HG02642 (cell line): ENCODE measurements around the gene GPRIN2.
"Not testable (repeated sequence)": the region's sequence is repeated elsewhere in the genome, so short reads cannot be mapped to it uniquely, and the experiment has no call there.

Source experiments
- ATAC-seq: cut with Tn5 transposase; IDR thresholded peaks from one replicate; pipeline ENCODE4 v1.9.1; 2021; ENCODE audit warnings: mild to moderate bottlenecking; ENCODE audit not compliant: unreplicated experiment, poor library complexity

The GPRIN2 gene

DNA sequence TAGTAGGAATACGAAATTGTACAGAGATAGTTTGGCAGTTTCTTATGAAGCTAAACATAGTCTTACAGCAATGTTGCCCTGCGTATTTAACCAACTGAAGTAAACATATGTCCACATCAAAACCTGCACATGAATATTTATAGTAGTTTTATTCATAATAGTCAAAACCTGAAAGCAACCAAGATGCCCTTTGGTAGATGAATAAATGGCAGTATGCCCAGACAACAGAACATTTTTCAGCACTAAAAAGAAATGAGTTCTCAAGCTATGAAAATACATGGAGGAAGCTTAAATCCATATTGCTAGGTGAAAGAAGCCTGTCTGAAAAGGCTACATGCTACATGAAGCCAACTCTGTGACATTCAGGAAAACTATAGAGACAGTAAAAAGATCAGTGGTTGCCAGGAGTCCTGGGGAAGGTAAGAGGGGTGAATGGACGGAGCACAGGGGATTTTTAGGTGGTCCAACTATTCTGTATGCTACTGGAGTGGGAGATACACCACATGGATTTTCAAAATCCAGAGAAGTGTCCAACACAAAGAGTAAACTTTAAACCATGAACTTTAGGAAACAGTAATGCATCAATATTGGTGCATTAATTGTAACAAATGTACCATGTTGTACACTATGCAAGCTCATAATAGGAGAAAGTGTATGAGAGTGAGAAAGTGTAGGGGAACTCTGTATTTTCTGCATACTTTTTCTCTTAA lies 17.6 kb downstream of the GPRIN2 start:
- ATAC-seq = no peak

GRCh38 chr10:46538155-46538554 lies 18.3 kb downstream of the GPRIN2 start:
- no peak for ATAC-seq

- no peak for ATAC-seq
Measured at GRCh38 chr10:46537309-46537708, 19.1 kb downstream of the GPRIN2 start.

DNA sequence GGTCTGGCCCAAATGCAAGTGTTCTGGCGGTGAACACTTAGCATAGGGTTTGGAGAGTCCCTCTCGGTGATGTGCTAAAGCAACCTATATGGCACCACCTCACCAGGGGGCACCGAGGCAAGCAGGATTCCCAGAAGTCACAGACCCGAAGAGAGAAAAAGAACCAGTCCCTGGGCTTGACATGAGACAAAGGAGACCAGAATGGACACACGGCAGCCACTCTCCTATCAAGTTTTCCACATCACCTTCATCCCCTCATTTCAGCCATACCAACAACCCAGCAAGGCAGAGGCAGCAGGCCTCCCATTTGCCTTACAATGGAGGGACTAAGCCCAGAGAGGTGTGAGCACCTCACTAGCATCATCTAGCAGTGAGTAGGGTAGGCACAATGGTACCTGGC lies 19.7 kb downstream of the GPRIN2 start:
- ATAC-seq = no peak

DNA sequence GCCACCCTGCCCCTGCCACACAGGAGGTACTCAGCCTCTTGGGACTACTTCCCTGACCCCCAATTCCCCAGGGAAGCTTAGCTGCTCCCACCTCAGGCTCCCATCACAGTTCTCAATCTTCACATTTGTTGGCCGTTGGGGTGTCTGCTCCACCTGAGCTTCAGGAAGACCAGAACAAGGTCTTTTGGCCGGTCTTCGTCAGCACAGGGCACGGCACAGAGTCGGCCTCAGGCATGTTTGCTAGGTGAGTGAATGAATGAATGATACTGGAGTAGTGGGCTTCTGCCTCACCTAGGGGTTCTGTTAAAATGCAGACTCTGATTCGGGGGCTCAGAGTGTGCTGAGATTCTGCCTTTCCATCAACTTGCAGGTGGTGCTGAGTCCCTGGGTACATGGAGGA lies 20.3 kb downstream of the GPRIN2 start:
- no peak for ATAC-seq

DNA sequence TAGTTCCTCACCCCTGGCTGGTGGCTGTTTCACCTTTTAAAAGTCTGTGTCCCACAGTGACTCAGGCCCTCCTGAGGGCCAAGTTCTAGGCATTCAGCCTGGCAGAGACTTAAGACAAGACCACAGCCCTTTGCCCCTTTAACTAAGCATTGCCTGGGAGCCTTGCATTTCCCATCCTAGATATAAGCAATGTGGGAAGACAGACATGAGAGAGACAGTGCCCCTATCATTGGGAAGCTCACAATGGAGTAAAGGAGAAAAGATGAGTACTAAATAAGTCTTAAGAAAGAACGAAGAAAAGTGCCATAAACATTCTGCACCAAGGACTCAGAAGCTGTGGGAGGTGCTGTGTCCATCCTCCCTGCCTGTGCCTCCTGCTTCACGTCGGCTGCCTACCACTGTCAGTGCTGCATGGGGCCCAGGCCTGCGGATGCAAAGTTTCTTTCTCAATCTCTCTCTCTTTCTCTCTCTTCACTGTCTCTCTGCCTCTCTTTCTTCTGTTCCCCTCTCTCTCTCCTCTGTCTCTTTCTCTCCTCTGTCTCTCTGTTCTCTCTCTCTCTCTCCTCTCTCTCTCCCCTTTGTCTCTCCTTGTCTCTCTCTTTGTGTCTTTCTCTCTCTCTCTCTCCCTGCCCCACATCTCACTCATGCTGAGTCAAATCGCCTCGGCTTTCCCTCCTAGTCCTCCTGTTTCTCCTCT lies 21.5 kb downstream of the GPRIN2 start:
- no peak for ATAC-seq

- not testable (repeated sequence) for ATAC-seq
Measured at GRCh38 chr10:46532256-46532655, 24.2 kb downstream of the GPRIN2 start.

DNA sequence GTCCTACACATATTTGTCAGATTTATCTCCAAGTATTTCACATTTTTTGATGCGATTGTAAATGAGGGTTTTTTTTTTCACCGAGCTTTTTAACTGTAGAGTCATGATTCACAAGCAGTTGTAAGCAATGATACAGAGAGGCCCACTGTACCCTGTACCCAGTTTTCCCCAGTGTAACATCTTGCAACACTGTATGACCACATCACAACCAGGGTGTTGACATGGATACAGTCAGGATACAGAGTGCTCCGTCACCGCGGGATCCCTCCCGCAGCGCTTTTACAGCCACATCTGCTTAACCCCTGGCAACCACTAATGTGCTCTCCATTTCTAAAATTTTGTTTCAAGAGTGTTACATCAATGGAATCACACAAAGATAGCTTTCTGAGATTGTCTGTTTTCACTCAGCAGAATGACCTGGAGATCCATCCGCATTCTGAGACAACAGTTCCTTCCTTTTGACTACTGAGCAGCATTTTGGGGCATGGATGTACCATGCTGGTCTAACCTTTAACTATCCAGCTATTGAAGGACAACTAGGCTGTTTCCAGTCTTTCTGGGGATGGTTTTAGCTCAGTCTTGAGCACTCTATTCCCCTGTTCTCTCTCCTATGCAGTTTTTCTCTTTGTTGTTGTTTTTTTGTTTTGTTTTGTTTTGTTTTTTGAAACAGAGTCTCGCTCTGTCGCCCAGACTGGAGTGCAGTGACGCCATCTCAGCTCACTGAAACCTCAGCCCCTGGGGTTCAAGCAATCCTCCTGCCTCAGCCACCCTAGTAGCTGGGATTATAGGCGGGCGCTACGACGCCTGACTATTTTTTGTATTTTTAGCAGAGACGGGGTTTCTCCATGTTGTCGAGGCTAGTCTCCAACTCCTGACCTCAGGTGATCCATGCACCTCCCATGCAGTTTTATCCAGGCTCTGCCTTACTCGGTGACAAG lies 25.9 kb downstream of the GPRIN2 start:
- ATAC-seq = no peak

DNA sequence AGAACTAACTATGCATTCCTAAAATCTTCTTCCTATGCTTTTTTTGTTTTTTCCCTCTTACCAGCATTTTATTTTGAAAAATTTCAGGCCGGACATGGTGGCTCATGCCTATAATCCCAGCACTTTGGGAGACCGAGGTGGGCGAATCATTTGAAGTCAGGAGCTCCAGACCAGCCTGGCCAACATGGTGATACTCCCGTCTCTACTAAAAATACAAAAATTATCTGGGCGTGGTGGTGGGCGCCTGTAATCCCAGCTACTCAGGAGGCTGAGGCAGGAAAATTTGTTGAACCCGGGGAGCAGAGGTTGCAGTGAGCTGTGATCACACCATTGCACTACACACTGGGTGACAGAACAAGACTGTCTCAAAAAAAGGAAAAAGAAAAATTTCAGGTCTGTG lies 26.7 kb downstream of the GPRIN2 start:
- ATAC-seq = not testable (repeated sequence)

DNA sequence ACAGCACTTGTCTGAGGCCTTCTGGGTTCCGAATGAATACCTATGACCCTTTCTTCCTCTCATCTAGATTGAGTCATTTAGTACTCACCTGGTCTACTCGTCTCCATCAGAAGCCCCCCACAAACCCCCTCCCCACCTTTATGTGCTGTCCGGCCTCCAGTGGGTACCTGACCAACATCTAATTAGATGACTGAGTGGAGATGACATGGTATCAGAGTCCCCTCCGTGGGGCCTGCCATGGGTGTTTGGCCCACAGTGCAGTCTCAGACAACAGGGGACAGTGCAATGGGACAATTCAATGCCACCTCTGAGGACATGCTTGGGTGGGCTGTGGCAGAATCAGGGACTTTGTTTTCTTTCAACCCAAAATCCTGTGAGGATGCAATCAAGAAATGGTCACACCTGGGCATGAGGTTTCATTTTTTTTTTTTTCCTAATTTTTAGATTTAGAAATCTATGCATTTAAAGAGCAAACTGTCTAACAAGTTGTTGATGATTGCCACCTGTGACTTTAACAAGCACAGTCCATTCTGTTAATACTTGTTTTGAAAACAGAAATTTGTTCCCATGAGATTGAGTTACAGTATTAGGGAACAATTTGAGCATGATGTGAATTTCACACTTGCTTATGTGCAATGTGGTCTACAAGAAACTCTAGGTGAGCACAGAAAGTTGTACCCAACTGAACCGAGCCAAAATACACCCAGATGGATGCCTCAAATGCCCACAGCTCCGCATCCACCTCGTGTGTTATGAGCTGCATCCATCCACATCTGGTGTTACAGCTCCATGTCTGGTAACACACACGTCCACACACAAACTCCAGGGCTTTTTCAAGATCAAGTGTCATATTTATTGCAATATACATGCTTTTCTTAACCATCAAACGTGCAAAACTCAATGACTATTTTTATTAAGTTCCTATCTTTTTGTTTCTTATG lies 27.5 kb downstream of the GPRIN2 start:
- ATAC-seq = no peak

DNA sequence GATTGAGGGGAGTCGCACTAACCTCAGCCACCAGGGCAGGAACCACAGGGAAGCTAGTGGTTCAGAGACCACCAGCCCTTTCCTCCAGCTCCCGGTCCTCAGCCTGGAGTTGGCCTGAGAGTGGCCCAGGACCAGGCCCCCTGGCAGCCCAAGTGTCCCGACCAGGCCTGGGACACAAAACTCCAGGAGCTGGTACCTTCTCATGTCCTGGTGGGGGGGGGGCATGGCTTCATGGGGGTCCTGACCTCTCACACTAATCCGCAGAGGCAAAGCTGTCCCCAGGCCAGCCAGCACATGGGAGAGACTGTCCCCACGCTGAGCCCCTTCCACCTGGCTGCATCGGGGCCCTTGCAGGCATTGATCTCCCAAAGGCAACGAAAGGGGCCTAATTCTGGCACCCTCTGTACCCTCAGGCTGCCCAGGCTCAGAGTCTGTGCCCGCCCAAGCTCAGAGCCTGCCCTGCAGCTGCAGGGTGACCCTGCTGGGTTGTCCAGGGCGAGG lies 28.2 kb downstream of the GPRIN2 start:
- ATAC-seq = no peak

DNA sequence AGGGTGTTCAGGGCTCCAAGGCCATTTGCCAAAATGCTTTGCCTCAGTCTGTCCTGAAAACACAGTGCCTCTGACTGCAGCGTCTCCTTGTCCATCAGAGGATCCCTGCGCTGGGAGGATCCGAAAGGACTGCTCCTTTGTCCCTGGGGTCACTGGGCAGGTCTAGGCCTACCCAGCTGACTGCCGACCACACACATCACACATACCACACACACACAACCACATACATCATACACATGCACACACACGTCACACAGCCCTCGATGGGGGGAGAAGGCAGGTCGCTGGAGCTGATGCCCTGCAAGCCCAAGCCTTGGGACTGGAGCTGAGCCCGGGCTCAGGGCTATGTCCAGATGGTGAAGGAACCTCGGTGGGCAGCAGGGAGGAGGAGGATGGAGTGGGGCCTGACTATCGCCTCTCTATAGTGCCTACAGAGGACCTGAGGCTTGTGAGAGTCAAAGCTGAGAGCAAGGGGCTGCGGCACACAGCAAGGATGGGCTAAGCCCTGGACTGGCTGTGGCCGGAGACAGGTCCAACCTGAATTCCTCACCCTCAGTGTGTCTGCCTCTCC lies 29.1 kb downstream of the GPRIN2 start:
- ATAC-seq = no peak

DNA sequence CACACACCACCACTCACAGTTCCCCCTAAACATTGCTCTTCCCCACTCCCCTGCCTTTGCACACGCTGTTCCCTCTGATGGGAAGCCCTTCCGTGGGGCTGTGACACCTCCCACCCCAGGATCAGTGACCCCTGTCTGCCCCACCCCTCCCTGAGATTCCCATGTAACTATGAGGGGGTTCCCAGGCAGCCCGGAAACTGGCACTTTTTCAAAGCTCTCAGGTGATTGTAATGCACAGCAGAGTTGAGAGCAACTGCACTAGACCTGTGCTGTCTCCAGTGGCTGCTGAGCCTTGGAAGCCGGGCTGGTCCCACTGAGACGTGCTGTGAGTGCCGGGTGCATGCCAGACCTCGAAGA lies 29.8 kb downstream of the GPRIN2 start:
- no peak for ATAC-seq

DNA sequence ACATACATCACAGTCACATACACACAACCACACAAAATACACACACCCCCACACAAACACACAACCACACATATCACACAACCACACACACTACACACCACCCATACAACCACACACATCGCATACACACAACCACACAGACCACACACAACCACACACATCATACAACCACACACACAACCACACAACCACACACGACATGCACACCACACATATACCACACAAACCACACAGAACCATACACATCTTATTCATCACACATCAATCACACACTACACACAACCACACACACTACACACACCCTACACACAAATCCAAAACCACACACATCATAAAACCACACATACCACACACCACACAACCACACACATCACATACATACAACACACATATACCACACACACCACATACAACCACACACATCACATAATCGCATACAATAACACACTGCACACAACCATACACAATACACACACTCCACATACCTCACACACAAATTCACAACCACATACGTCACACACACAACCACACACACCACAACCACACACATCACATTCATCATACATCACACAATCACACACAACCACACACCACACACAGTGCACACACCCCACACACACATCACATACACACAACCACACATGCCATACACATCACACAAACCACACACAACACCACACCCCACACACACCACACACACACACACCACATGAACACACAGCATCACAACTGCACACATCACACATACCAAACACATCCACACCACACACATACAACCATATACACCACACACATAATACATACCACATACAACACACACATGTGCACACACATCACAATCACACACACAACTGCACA lies 30.4 kb downstream of the GPRIN2 start:
- no peak for ATAC-seq

DNA sequence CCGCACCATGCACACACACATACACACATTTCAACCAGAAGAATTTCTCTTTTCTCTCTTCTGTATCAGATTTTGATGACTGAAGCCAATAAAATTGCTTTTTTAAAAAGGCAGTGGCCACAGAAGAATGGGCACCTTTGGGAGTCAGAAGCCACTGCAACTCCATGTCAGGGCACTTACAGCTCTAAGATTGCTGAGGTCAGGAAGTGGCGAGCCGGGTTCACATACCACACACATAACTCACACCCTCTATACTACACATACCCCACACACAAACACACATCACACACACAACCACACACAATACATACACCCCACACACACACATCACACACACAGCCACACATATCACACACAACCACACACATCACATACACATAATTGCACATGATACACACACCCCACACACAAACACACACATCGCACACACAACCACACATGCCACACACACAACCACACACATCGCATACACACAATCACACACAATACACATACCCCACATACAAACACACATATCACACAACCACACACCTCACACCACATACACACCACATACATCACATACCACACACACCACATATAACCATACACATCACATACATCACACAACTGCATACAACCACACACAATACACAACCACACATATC lies 31.2 kb downstream of the GPRIN2 start:
- no peak for ATAC-seq

GRCh38 chr10:46524472-46525176 lies 31.8 kb downstream of the GPRIN2 start:
- ATAC-seq = no peak

DNA sequence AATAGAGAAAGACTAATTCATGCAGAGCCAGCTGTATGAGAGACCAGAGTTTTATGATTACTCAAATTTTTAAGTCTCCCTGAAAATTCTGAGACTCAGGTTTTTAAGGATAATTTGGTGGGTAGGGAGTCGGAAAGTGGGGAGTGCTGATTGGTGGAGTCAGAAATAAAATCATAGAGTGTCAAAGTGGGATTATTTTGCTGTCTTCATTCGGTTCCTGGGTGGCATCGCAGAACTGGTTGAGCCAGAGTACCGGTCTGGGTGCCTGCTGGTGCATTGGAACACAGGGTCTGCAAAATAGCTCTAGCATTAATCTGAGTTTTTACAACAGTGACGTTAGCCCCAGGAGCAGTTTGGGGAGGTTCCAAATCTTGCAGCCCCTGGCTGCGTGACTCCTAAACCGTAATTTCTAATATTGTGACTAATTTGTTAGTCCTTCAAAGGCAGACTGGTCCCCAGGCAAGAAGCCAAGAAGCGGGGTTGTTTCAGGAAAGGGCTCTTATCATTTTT lies 32.4 kb downstream of the GPRIN2 start:
- ATAC-seq = no peak
